Thymus (tissue), 11 donors: Measurements from ENCODE around the gene ZMIZ1. TPM values are rescaled to one million over a fixed set of nuclear protein-coding genes. Genes with fewer than 3 reads are reported as not detected.

ENCODE experiments used
- DNase-seq, 9 donors: peaks; one replicate each; pipeline ENCODE4 v3.0.0-alpha.2; 2013; ENCODE audit warnings: low spot score in 9 of 9, low read depth in 6 of 9, missing footprints in 1 of 9
- H3K27ac ChIP-seq, 2 donors: one replicate each; pipeline ENCODE4 v1.5.1; 2013; ENCODE audit warnings: control low read depth in 1 of 2, low read depth in 1 of 2, low read length in 1 of 2, mild to moderate bottlenecking in 1 of 2, moderate library complexity in 1 of 2
- H3K27me3 ChIP-seq, 2 donors: one replicate each; pipeline ENCODE4 v1.5.1; 2013; ENCODE audit warnings: low read length in 1 of 2; ENCODE audit not compliant: control insufficient read depth in 2 of 2, insufficient read depth in 1 of 2
- H3K36me3 ChIP-seq, 2 donors: one replicate each; pipeline ENCODE4 v1.5.1; 2013; ENCODE audit warnings: low read length in 1 of 2, mild to moderate bottlenecking in 1 of 2, moderate library complexity in 1 of 2; ENCODE audit not compliant: control insufficient read depth in 2 of 2, insufficient read depth in 2 of 2
- H3K4me1 ChIP-seq, 2 donors: one replicate each; pipeline ENCODE4 v1.5.1; 2013; ENCODE audit warnings: low read length in 2 of 2; ENCODE audit not compliant: control insufficient read depth in 2 of 2, insufficient read depth in 2 of 2
- H3K4me3 ChIP-seq, 2 donors: one replicate each; pipeline ENCODE4 v1.5.1; 2013; ENCODE audit warnings: low read length in 2 of 2, control low read depth in 1 of 2, mild to moderate bottlenecking in 1 of 2
- H3K9me3 ChIP-seq, 2 donors: one replicate each; pipeline ENCODE4 v1.5.1; 2013; ENCODE audit warnings: low read length in 1 of 2, mild to moderate bottlenecking in 1 of 2; ENCODE audit not compliant: control insufficient read depth in 2 of 2, insufficient read depth in 1 of 2
- WGBS: extraction: QIAGEN DNeasy Blood & Tissue Kit; methylation state at CpG from one replicate; pipeline ENCODE4 v1.1.7; 2013; 5-methylcytosine and 5-hydroxymethylcytosine counted together
- polyA plus RNA-seq: library from polyadenylated mRNA; stranded (reverse); fragments of 200-250 nt; gene quantifications from one replicate; pipeline ENCODE4 v1.2.3, GENCODE V29; 2013
- total RNA-seq: library from RNA; stranded (reverse); fragments of 120-200 nt; gene quantifications from one replicate; pipeline ENCODE4 v1.2.4, GENCODE V29; 2013
- donor health status: healthy.

Gene ZMIZ1
- total and polyA plus RNA-seq, 2 donors, result 7.4 to 14.2 TPM

- 12% methylated on average over 3 of the region's 3 CpGs for WGBS
- Histone ChIP-seq H3K27me3 (no peaks in the 10 kb centered on the region), H3K36me3 (peaks cover 66 to 68% of the 10 kb centered on the region in 2 donors), H3K27ac (no peak overlapping the region), H3K9me3 (peaks cover 0 to under 1% of the 10 kb centered on the region in 2 donors), H3K4me3 (no peak overlapping the region), H3K4me1 (peaks cover 0 to 15% of the 10 kb centered on the region in 2 donors)
- no peak for DNase-seq
These were observed 285.4 kb downstream of the ZMIZ1 start for GRCh38 chr10:79354141-79354540.

- H3K4me1 ChIP-seq, result peaks cover 0 to 10% of the 10 kb centered on the region in 2 donors
- peaks cover 61 to 64% of the 10 kb centered on the region in 2 donors for H3K36me3 ChIP-seq
- no peak overlapping the region for H3K27ac ChIP-seq
- no peaks in the 10 kb centered on the region for H3K9me3 ChIP-seq
- no peak for DNase-seq
- WGBS, result 96% methylated on average over 6 of the region's 6 CpGs
- H3K27me3 ChIP-seq, result no peaks in the 10 kb centered on the region
- no peak overlapping the region for H3K4me3 ChIP-seq
These were observed 285.8 kb downstream of the ZMIZ1 start for GRCh38 chr10:79354615-79355014.

- no peak for DNase-seq
- 90% methylated on average over 6 of the region's 6 CpGs for WGBS
- Histone ChIP-seq H3K4me3 (no peak overlapping the region), H3K9me3 (no peaks in the 10 kb centered on the region), H3K27me3 (no peaks in the 10 kb centered on the region), H3K27ac (no peak overlapping the region), H3K4me1 (peaks cover 0 to 8% of the 10 kb centered on the region in 2 donors), H3K36me3 (peaks cover 52 to 57% of the 10 kb centered on the region in 2 donors)
These were observed 286.8 kb downstream of the ZMIZ1 start for GRCh38 chr10:79355420-79356017.

GRCh38 chr10:79356104-79356503 is 287.3 kb downstream of the ZMIZ1 start:
- no peak for DNase-seq
- Histone ChIP-seq H3K9me3 (no peaks in the 10 kb centered on the region), H3K4me1 (peaks cover 0 to 8% of the 10 kb centered on the region in 2 donors), H3K27me3 (no peaks in the 10 kb centered on the region), H3K36me3 (peaks cover 47 to 53% of the 10 kb centered on the region in 2 donors), H3K4me3 (no peak overlapping the region), H3K27ac (no peak overlapping the region)
- 43% methylated on average over 5 of the region's 5 CpGs for WGBS

GRCh38 chr10:79357180-79357579 is 288.4 kb downstream of the ZMIZ1 start:
- Histone ChIP-seq H3K36me3 (peaks cover 37 to 44% of the 10 kb centered on the region in 2 donors), H3K27ac (no peak overlapping the region)

GRCh38 chr10:79358811-79359210 is 290.0 kb downstream of the ZMIZ1 start:
- Histone ChIP-seq H3K4me1 (peaks cover 0 to 6% of the 10 kb centered on the region in 2 donors), H3K9me3 (no peaks in the 10 kb centered on the region), H3K4me3 (no peak overlapping the region), H3K36me3 (peaks cover 20 to 27% of the 10 kb centered on the region in 2 donors), H3K27me3 (no peaks in the 10 kb centered on the region), H3K27ac (no peak overlapping the region)
- 96% methylated on average over 5 of the region's 5 CpGs for WGBS
- no peak for DNase-seq

More at GRCh38 chr10:79357180-79357579, 288.4 kb downstream of the ZMIZ1 start:
- WGBS, result 98% methylated on average over 9 of the region's 9 CpGs
- H3K4me3 ChIP-seq, result no peak overlapping the region
- H3K9me3 ChIP-seq, result no peaks in the 10 kb centered on the region
- H3K27me3 ChIP-seq, result no peaks in the 10 kb centered on the region
- DNase-seq, result no peak
- peaks cover 0 to 8% of the 10 kb centered on the region in 2 donors for H3K4me1 ChIP-seq

- no peak overlapping the region for H3K4me3 ChIP-seq
- H3K36me3 ChIP-seq, result peaks cover 9 to 16% of the 10 kb centered on the region in 2 donors
- no peaks in the 10 kb centered on the region for H3K9me3 ChIP-seq
- no peak for DNase-seq
- no peaks in the 10 kb centered on the region for H3K27me3 ChIP-seq
- no peak overlapping the region for H3K27ac ChIP-seq
- 96% methylated on average over 6 of the region's 6 CpGs for WGBS
- peaks cover 0 to 4% of the 10 kb centered on the region in 2 donors for H3K4me1 ChIP-seq
These were observed 291.2 kb downstream of the ZMIZ1 start for GRCh38 chr10:79359816-79360498.

GRCh38 chr10:79360499-79361342 is 292.0 kb downstream of the ZMIZ1 start:
- 97% methylated on average over 5 of the region's 5 CpGs for WGBS
- Histone ChIP-seq H3K9me3 (no peaks in the 10 kb centered on the region), H3K27me3 (no peaks in the 10 kb centered on the region), H3K4me3 (no peak overlapping the region), H3K4me1 (peaks cover 0 to 4% of the 10 kb centered on the region in 2 donors), H3K27ac (no peak overlapping the region), H3K36me3 (peaks cover 1 to 12% of the 10 kb centered on the region in 2 donors)
- DNase-seq, result no peak
